ENCODE data around the gene TTLL5.

DNA sequence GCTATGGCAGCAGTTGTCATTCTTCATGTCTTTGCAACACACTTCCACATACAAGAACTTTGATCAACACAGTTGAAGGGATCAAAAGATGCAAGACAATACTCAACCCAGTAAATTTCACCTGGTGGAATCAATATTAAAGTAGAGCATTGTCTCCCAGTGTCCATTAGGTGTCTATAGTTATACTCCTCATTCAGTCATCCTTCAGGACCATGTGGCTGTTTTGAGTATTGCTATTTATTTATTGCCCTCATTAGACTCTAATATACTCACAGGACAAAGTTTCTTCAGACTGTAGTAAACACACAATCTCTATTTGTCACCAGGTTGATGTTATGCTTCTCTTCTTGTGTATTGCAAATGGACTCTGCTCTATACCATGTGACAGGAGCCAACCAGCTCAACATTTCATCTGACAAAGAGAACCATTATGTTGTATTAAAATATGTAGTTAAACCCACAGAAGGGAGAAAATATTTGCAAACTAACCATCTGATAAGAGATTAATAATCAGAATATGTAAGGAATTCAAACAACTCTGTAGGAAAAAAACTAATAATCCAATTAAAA lies 174.2 kb downstream of the TTLL5 start:
- TF ChIP-seq TCF3 (IDR thresholded peaks at IDR 0.05; ENCODE audit: borderline replicate concordance, insufficient read depth, low read depth, low read length) (no peak), CTCF (IDR thresholded peaks at IDR 0.05 in 2 of 3, conservative IDR thresholded peaks at IDR 0.05 in 1 of 3; ENCODE audit: control insufficient read depth in 2 of 3, extremely low read depth in 1 of 3, insufficient read depth in 1 of 3, low read depth in 3 of 3, low read length in 3 of 3) (no peak)
